Measurements from ENCODE around the gene SSR4. TPM values are rescaled to one million over a fixed set of nuclear protein-coding genes. Genes with fewer than 3 reads are reported as not detected.

SSR4 gene
- total and polyA plus RNA-seq, 4 donors: 125 to 459 (median 304) TPM

DNA sequence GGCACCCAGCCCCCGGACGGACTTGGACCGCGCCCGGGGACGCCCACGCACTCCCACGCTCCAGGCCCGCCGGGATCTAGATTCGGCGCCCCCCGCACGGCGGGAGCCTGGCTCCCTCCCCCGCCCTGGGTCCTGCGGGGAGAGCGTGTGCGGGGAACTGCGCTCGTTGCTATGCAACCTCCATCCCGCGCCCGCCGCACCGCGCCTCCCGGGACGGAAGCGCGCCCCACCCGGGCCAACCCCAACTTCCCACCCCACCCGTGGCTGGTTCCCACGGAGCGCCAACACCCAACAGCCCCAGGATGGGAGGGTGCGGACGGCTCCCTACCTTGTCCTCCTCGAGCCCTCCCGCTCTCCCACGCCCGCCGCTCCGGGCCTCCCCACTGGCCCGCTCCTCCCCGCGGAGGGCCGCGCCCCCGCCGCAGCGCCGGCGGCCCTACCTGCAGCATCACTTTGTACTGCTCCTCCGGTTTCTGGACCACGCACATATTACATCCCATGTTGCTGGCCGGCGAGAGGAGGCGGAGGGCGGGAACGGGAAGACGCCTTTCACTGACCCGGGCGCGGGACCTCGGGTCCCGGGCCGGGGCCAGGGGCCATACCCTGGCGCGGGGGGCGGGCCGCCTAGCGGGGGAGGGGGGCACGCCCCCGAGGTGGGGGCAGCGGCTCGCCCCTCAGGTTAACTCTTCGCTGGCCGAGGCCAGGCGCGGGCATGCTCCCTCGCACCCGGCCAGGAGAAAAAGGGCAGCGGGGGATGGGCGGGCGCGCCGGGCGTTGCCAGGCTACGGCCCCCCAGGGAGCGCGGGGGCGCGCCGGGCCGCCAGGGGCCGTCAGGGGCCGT is 35.6 kb downstream of the SSR4 start, which contains the start of gene PDZD4 (continued):
- TF ChIP-seq SP1 (IDR thresholded peaks at IDR 0.05): no peak

DNA sequence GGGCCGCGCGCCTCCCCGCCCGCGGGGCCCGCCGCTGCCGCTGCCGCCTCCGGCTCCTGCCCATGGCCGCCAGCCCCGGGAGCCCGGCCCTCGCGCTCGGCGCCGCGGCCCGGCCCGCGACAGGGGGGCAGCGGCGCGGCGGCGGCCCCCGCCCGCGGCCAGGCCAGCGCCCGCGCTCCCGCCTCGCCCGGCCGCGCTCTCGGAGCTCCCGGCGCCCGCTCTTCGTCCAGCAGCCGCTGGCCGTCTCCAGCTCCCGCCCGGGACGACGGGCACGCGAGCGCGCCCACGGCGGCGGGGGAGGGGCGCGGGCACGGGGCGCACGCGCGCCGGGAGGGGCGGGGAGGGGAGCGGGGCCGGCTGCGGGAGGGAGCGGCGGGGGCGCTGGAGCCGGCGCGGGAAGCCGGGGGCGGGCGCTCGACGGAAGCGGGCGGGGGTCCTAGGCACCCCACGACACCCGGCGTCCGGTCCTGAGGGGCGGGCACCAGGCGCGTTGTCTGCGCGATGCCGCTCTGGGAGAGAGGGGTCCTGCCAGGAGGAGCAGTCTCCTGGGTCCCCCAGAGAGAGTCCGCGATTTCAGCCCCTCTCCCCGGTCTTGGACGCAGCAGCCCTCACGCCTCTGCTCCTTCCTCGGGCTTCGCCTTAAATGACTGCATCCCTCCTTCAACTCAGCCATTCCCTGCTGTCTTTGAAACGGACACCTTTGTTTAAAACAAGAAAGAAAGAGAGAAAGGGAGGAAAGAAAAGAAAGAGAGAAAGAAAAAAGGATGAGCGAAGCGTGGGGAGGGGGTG is 36.4 kb downstream of the SSR4 start:
- H3K27me3 ChIP-seq (ENCODE audit: control insufficient read depth in 4 of 4, insufficient read depth in 4 of 4, low read length in 3 of 4): peaks cover 0 to 4% (median 0%) of the 10 kb centered on the region in 4 donors
- DNase-seq (ENCODE audit: low spot score): no peak
- WGBS: 4% methylated on average over 102 of the region's 102 CpGs

More for the DNA sequence above, 36.4 kb downstream of the SSR4 start:
- no peak overlapping the region for H3K9ac ChIP-seq (ENCODE audit: low read depth in 1 of 2, low read length in 2 of 2)
- TF ChIP-seq, protein P1, sequence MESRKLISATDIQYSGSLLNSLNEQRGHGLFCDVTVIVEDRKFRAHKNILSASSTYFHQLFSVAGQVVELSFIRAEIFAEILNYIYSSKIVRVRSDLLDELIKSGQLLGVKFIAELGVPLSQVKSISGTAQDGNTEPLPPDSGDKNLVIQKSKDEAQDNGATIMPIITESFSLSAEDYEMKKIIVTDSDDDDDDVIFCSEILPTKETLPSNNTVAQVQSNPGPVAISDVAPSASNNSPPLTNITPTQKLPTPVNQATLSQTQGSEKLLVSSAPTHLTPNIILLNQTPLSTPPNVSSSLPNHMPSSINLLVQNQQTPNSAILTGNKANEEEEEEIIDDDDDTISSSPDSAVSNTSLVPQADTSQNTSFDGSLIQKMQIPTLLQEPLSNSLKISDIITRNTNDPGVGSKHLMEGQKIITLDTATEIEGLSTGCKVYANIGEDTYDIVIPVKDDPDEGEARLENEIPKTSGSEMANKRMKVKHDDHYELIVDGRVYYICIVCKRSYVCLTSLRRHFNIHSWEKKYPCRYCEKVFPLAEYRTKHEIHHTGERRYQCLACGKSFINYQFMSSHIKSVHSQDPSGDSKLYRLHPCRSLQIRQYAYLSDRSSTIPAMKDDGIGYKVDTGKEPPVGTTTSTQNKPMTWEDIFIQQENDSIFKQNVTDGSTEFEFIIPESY (IDR thresholded peaks at IDR 0.05): no peak
- TF ChIP-seq, protein P2, sequence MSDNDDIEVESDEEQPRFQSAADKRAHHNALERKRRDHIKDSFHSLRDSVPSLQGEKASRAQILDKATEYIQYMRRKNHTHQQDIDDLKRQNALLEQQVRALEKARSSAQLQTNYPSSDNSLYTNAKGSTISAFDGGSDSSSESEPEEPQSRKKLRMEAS (IDR thresholded peaks at IDR 0.05): no peak
- TF ChIP-seq HNF4A (conservative IDR thresholded peaks at IDR 0.05) (no peak), EGR1 (IDR thresholded peaks at IDR 0.05; ENCODE audit: low read depth in 2 of 2) (no peak), RAD21 (IDR thresholded peaks at IDR 0.05) (no peak), SP1 (IDR thresholded peaks at IDR 0.05) (no peak), GABPA (IDR thresholded peaks at IDR 0.05 in 1 of 2, conservative IDR thresholded peaks at IDR 0.05 in 1 of 2) (no peak), HNF4G (IDR thresholded peaks at IDR 0.05) (no peak), TAF1 (conservative IDR thresholded peaks at IDR 0.05) (no peak)
- TF ChIP-seq, protein P3, sequence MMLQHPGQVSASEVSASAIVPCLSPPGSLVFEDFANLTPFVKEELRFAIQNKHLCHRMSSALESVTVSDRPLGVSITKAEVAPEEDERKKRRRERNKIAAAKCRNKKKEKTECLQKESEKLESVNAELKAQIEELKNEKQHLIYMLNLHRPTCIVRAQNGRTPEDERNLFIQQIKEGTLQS (IDR thresholded peaks at IDR 0.05): no peak
- TF ChIP-seq, protein P4, sequence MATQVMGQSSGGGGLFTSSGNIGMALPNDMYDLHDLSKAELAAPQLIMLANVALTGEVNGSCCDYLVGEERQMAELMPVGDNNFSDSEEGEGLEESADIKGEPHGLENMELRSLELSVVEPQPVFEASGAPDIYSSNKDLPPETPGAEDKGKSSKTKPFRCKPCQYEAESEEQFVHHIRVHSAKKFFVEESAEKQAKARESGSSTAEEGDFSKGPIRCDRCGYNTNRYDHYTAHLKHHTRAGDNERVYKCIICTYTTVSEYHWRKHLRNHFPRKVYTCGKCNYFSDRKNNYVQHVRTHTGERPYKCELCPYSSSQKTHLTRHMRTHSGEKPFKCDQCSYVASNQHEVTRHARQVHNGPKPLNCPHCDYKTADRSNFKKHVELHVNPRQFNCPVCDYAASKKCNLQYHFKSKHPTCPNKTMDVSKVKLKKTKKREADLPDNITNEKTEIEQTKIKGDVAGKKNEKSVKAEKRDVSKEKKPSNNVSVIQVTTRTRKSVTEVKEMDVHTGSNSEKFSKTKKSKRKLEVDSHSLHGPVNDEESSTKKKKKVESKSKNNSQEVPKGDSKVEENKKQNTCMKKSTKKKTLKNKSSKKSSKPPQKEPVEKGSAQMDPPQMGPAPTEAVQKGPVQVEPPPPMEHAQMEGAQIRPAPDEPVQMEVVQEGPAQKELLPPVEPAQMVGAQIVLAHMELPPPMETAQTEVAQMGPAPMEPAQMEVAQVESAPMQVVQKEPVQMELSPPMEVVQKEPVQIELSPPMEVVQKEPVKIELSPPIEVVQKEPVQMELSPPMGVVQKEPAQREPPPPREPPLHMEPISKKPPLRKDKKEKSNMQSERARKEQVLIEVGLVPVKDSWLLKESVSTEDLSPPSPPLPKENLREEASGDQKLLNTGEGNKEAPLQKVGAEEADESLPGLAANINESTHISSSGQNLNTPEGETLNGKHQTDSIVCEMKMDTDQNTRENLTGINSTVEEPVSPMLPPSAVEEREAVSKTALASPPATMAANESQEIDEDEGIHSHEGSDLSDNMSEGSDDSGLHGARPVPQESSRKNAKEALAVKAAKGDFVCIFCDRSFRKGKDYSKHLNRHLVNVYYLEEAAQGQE (IDR thresholded peaks at IDR 0.05): no peak
- TF ChIP-seq, protein P5, sequence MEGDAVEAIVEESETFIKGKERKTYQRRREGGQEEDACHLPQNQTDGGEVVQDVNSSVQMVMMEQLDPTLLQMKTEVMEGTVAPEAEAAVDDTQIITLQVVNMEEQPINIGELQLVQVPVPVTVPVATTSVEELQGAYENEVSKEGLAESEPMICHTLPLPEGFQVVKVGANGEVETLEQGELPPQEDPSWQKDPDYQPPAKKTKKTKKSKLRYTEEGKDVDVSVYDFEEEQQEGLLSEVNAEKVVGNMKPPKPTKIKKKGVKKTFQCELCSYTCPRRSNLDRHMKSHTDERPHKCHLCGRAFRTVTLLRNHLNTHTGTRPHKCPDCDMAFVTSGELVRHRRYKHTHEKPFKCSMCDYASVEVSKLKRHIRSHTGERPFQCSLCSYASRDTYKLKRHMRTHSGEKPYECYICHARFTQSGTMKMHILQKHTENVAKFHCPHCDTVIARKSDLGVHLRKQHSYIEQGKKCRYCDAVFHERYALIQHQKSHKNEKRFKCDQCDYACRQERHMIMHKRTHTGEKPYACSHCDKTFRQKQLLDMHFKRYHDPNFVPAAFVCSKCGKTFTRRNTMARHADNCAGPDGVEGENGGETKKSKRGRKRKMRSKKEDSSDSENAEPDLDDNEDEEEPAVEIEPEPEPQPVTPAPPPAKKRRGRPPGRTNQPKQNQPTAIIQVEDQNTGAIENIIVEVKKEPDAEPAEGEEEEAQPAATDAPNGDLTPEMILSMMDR (IDR thresholded peaks at IDR 0.05; ENCODE audit: low read depth, low read length, missing input control): no peak
- H3K4me3 ChIP-seq (ENCODE audit: low read depth in 1 of 3, low read length in 3 of 3): peak overlapping the region in 1 of 3 donors; percentile 56
- no peaks in the 10 kb centered on the region for H3K36me3 ChIP-seq (ENCODE audit: control insufficient read depth in 4 of 4, insufficient read depth in 3 of 4, low read depth in 1 of 4, low read length in 3 of 4)
- H3K4me1 ChIP-seq (ENCODE audit: control insufficient read depth in 4 of 4, insufficient read depth in 4 of 4, low read length in 3 of 4): peaks cover 0 to 5% (median 2%) of the 10 kb centered on the region in 4 donors
- no peak overlapping the region for H3K27ac ChIP-seq (ENCODE audit: low read depth in 1 of 2, low read length in 2 of 2)
- H3K9me3 ChIP-seq (ENCODE audit: control insufficient read depth in 4 of 4, low read length in 3 of 4): no peaks in the 10 kb centered on the region

Data from liver (tissue), 9 donors.